Fibroblast of mammary gland (primary cell): ENCODE data around the gene PGA4.
"Not testable (repeated sequence)": the region's sequence is repeated elsewhere in the genome, so short reads cannot be mapped to it uniquely, and the experiment has no call there.

Experiments used
- DNase-seq: peaks from one replicate; pipeline ENCODE4 v3.0.0-alpha.2; 2010; ENCODE audit warnings: low read depth
- H3K4me3 ChIP-seq: 2 replicates; pipeline ENCODE4 v1.5.1; 2011; ENCODE audit warnings: low read depth, mild to moderate bottlenecking, low read length, moderate library complexity; ENCODE audit not compliant: control insufficient read depth
- TF ChIP-seq, protein P1 (sequence below): conservative IDR thresholded peaks from 2 replicates; pipeline ENCODE4 v1.5.1; 2011; ENCODE audit warnings: low read depth, low read length, inconsistent platforms; ENCODE audit not compliant: control insufficient read depth, insufficient read depth

PGA4 gene

DNA sequence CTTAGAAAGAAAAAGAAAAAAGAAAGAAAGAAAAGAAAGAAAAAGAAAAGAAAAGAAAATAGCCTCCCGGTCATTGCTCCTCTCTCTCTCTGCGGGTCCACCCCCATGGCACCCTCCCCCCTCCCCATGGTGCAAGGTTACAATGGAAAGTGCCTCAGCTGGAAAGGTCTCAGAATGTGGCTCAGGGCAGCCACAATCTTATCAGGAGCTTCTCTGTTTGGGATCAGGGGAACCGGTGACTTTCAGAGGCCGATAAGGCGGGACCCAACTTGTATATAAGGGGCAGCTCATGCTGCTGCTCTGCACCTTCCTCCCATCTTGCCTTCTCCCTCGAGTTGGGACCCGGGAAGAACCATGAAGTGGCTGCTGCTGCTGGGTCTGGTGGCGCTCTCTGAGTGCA is at the start of gene PGA4:
Gene PGA4 (plus strand): TSS at position 301 of the 400 bp plus-strand sequence. CDS start 54 bp downstream, at position 355.
- DNase-seq, H3K4me3 ChIP-seq: not testable (repeated sequence)

DNA sequence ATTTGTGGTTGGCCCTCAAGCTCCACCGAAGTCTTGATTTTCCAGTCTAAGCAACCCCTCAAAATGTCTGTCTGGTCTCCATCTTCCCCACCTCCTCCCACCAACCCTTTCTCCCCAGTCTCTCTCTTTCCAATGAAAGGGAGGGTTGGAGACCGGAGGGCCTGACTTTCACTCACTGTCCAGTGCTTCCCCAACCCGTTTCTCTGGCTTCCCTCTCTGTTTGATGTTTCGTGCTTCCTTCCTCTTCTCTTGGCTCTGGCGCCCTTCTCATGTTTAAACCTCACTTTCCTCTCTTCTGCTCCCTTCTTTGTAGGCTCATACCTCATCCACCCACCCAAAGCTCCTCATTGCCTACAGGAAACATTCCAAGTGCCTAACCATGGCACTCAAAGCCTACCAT is 49.8 kb upstream of the PGA4 start:
- TF ChIP-seq, protein P1, sequence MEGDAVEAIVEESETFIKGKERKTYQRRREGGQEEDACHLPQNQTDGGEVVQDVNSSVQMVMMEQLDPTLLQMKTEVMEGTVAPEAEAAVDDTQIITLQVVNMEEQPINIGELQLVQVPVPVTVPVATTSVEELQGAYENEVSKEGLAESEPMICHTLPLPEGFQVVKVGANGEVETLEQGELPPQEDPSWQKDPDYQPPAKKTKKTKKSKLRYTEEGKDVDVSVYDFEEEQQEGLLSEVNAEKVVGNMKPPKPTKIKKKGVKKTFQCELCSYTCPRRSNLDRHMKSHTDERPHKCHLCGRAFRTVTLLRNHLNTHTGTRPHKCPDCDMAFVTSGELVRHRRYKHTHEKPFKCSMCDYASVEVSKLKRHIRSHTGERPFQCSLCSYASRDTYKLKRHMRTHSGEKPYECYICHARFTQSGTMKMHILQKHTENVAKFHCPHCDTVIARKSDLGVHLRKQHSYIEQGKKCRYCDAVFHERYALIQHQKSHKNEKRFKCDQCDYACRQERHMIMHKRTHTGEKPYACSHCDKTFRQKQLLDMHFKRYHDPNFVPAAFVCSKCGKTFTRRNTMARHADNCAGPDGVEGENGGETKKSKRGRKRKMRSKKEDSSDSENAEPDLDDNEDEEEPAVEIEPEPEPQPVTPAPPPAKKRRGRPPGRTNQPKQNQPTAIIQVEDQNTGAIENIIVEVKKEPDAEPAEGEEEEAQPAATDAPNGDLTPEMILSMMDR = no peak
- H3K4me3 ChIP-seq = no peak overlapping the region
- no peak for DNase-seq

DNA sequence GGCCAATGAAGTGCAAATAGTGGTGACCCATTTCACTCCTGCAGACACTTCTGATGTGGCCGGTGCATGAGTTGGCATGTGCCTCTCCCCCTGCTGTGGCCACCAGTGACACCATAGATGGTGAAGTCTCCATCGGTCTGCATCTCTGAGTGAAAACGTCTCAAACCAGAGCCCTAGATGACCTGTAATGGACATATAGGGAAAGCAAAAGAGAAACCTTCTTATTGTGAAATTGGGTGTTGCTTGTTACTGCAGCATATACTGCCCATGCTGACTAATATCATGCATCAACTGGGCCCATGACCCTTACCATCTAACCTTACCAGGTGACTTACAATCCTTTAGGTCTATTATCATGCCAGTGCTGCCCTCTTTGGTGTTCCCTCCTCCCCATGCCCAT is 49.3 kb upstream of the PGA4 start:
- H3K4me3 ChIP-seq = no peak overlapping the region
- TF ChIP-seq, protein P1 = no peak
- no peak for DNase-seq

DNA sequence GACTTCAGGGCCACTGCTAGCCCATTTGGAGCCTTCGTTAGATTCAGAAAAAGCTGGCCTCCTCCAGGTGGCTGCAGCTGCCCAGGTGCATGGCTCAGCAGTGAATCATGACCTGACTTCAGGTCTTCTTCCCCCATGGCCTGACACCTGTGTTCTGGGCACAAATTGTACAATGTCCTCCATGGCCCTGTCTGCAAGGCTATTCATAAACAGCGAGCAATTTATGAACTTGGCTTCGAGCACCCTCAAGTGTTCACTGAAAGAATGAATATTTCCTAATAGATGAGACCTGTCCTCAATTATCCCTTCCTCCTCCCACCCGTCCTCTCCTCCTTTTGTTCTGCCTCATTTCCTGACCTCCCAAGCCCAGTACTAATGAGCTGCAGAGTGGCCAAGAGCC is 48.7 kb upstream of the PGA4 start:
- peak; percentile 46 for DNase-seq
- TF ChIP-seq, protein P1 = peak; percentile 30
- no peak overlapping the region for H3K4me3 ChIP-seq

DNA sequence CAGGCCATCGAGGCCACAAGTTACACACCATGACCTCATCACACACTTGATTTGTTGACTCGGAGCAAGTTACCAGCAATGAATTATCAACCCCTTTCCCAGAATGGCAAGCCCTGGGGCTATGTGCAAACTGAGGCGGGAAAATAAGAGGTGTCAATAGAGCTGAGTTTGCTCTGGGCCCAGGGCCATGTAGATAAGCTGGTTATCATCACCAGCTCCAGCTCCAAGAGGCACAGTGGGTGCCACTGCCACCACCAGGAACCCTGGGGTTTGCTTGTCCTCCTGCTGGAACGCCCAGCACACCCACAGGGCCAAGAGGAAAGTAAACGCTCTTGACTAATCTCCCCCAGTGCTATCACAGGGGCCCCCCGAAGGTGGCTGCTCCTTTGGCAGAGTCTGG is 47.9 kb upstream of the PGA4 start:
- DNase-seq = no peak
- H3K4me3 ChIP-seq = no peak overlapping the region
- TF ChIP-seq, protein P1 = no peak

DNA sequence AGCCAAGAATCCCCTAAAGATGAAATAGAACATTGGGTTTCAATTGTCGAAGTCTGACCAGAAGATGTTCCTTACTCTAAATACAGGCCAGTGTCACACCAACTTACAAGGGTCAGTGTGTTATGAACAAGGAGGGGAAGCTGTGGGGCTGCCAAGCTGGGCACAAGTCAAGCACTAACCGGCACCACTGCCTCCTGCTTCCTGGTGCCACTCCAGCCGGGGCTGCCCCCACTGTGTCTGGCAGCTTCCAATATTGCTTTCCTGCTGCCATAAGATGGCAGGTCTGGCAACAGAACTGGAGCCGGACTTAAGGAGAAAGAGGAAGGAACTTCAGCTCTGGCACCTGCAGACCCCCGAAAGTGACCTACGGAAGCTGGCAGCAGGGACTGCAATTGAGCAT is 47.2 kb upstream of the PGA4 start:
- DNase-seq = no peak
- TF ChIP-seq, protein P1 = no peak
- no peak overlapping the region for H3K4me3 ChIP-seq

DNA sequence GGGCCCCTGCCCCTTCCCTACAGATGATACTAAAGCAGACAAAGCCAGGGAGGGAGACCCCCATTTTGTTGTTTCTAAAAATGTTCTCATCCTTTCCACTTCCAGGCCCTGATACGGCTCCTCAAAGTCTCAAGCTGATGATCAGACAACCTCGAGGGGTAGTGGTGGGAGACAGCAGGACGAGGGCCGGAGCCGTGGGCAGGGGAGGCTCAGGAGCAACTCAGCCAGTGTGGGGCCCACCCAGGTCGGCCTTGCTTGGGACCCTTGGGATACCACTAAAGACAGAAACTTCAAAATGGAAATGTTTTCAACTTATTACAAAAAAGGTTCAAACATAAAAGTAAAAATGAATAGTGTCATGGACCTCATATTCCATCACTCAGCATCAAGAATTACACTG is 45.7 kb upstream of the PGA4 start:
- no peak overlapping the region for H3K4me3 ChIP-seq
- no peak for DNase-seq
- TF ChIP-seq, protein P1 = no peak

DNA sequence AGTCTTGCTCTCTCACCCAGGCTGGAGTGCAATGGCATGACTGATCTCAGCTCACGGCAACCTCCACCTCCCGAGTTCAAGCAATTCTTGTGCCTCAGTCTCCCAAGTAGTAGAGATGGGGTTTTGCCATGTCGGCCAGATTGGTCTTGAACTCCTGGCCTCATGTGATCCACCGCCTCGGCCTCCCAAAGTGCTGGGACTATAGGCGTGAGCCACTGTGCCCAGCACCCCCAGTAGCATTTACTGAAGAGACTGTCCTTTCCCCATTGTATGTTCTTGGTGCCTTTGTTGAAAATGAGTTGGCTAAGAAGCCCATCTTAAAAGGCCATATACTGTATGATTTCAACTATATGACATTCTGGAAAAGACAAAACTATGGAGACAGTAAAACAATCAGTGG is 41.9 kb upstream of the PGA4 start:
- not testable (repeated sequence) for H3K4me3 ChIP-seq

More for the DNA sequence above, 41.9 kb upstream of the PGA4 start:
- DNase-seq = not testable (repeated sequence)
